Measurements from ENCODE around the gene FBXO31.
A peak's percentile ranks its signal among the peaks of the same experiment; 100 is the strongest.

The FBXO31 gene

GRCh38 chr16:87304951-87305350 lies 78.6 kb downstream of the FBXO31 start:
- DNase-seq: no peak

DNA sequence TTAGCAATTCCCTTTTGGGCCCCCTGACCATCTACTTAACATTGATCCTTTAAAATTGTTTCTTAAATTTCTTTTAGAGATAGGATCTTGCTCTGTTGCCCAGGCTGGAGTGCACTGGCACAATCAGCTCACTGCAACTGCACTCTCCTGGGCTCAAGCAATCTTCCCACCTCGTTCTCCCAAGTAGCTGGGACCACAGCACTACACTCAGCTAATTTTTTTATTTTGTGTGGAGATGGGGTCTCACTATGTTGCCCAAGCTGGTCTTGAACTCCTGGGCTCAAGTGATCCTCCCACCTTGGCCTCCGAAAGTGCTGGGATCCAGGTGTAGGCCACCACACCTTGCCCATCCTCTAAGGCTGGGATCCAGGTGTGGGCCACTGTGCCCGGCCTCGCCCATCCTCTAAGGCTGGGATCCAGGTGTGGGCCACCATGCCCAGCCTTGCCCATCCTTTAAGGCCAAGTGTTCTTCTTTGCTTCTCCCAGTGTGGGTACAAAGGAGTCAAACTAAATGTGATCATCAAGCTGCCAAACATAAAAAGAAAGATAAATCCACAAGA lies 79.5 kb downstream of the FBXO31 start:
- DNase-seq: no peak

DNA sequence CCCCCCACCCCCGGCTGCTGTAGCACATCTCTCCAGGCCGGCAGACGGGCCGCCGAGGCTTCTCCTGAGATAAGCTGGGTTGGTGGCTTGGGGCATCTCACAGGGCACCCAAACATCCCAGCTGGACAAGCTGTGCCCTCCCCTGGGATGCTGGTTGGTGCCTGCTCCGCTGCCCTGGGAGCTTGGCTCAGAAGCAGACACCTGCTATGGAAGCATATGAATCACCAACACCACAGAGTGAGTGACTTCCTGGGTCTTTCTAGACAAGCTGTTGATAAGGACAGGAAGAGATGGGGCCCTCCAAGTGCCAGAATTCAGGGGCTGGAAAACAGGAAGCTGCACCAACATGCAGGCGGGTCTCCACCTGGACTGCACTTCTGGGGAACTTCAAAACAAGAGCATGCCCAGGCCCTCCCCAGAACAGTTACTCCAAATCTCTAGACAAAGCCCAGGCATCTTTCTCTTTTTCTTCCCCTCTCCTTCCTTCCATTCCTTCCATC lies 80.1 kb downstream of the FBXO31 start:
- no peak for DNase-seq

- DNase-seq: no peak
Observed at GRCh38 chr16:87298857-87299465, 84.6 kb downstream of the FBXO31 start.

GRCh38 chr16:87297918-87298631 lies 85.5 kb downstream of the FBXO31 start:
- DNase-seq: peak; percentile 41 to 50

- no peak for DNase-seq
Observed at GRCh38 chr16:87297407-87297806, 86.2 kb downstream of the FBXO31 start.

DNA sequence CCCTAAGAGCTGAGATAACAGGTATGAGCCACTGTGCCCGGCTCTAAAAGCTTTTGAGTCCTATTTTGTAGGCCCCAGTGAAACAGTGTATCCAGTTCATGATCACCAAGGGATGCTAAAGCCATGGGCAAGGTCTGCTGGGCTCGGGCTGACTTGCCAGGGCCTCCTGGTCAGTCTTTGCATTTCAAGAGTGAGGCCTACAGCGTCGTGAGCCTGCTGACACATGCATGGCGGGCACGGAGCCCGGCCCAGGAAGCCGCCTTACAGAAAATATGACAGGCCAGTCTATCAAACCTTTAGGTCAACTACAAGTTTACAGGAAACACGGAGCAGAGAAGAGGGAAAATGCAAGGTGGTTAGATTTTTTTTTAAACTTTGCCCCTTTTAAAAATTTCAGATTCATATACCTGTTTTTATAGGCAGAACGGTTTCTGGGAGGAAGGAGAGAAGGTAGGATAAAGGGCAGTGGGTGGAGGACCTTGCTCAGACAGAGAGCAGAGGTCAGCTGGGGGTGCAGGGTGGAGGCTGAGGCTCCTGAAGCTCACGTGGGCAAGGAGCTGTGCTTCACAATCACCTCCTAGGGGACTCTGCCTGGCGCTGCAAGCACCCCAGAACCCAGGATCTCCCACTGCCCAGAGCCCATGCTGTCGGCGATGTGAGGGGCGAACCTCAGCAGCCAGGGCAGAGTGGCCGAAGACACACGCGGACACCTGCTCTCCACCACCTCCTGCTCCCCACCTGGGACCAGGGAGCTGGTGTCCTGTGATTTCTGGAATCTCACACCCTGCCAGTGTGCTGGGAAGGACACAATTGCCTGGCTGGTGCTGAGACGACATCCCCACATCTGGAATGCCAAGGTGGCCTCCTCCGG lies 87.7 kb downstream of the FBXO31 start:
- no peak for DNase-seq

DNA sequence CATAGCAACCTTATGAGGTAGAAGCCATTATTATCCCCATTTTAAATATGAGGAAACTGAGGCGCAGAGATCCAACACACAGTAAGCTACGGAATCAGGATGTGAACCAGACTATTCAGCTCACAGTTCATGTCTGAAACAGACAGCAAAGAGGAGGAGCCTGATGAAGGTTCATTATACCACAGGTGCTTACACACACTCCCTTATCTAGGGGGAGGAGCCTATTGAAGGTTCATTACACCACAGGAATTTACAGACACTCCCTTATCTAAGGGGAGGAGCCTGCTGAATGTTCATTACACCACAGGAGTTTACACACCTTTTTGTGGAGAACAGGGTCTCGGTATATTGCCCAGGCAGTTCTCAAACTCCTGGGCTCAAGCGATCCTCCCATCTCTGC lies 88.3 kb downstream of the FBXO31 start:
- no peak for DNase-seq

- no peak for DNase-seq
Observed at GRCh38 chr16:87293990-87294389, 89.6 kb downstream of the FBXO31 start.

DNA sequence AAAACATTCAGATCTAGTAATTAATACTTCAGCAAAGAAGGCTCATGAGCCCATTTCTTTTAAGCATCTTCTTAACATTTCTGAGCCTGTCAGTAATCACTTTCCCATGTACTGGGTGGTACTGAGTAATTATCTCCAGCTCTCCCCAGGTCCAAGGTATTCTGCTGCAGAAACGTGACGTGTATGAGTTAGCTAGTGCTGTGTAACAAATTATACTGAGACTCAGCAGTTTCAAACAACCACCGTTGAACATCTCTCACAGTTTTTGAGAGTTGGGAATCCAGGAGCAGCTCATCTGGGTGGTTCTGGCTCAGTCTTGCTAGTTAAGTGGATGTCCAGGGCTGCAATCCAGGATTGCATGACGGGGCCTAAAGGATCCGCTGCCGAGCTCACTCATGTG lies 91.6 kb downstream of the FBXO31 start:
- DNase-seq: no peak

DNA sequence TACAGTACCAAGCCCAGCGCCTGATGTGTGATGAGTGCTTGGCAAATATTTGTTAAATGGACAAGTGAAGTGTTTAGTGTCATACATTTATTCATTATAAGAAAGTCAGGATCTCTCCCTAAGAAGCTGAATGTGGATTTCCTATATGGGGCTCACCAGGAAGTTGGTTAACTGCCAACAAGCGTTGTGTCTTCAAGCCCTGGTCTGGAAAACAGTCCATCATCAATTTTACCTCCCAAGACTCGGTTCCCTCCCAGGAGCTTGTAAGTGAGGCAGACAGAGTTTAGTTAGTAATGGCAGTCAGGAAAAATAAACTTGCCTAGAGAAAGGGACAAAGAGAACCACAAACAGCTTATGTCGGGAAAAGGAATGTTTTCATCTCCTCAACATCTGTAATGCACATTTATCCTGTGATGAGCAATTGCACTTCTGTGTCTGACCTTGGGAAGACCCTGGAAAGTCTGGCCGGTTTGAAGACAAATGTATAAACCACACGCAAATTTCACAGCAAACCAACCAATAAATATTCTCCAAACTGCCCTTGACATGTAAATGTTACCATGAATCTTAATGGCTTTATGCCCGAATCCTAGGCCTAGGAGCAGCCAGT lies 94.7 kb downstream of the FBXO31 start:
- DNase-seq: no peak

DNA sequence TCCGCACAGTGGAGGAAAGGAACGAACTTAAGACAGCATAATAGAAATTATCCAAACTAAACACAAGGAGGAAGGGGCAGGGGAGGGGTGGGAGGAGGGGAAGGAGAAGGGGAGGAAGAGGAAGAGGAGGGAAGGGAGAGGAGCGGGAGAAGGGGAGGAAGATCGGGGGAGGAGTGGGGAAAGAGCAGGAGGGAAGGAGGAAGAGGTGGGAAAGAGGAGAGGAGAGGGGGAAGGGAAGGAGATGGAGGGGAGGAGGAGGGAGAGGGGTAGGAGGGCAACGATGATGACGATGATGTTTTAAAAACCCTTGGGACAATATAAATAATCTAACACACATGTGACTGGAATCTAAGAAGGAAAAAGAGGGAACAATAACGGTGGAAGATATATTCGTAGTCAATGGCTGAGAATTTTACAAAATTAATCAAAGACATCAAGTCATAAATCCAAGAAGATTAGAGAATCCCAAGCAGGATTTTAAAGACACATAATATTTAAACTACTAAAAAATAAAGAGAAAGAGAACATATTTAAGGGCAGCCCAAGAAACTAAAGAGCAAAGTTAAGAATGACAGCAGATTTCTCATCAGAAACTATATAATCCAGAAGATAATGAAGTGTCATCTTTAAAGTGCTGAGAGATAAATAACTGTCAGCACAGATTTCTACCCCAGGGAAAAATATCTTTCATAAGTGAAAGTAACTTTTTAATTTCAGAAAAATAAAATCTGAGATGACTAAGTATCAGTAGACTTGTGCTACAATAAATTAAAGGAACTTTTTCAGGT lies 96.5 kb downstream of the FBXO31 start:
- DNase-seq: no peak

- DNase-seq: no peak
Observed at GRCh38 chr16:87284183-87284582, 99.4 kb downstream of the FBXO31 start.

GRCh38 chr16:87279094-87279658 lies 104.4 kb downstream of the FBXO31 start:
- DNase-seq: no peak

DNA sequence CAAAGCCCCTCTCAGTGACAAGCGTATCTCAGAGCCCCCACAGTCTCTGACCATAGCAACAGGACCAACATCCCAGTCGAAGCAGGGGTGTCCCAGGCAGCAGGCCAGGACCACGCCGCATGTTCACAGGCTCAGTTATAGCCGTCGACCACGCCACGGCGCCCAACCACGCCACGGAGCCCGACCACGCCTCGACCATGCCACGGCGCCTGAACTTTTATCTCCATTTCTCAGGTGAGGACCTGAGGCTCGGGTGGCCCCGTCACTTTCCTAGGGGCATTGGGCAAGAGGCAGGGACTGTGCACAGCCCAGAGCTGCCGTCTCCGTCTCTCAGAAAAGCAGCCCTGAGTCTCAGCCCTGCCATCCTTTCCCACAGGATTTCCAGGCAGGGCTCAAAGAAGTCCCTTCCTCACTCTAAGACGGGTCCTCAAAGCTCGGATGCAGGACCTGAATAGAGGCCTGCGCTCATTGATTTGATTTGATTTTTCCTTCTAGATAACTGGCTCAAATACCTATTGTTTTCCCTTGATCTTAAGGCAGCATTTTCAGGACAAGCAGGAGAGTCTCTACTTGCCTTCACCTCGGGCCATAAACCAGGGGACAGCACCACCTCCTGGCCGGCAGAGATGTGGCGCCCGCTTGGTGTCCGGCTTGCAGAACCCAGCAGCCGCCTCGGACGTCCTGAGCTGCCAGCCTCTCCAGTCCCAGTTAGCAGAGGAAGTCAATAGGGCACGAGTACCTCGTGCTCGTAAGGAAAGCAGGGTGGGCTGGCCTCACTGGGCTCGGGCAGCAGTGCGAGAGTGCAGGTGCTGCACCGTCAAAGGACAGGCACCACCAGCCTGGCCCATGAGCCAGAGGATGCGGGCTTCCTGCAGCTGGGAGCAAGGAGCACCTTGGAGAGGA lies 105.1 kb downstream of the FBXO31 start:
- peak; percentile 53 to 65 for DNase-seq
